Measurements from ENCODE around the gene DDX56.

The DDX56 gene, protein sequence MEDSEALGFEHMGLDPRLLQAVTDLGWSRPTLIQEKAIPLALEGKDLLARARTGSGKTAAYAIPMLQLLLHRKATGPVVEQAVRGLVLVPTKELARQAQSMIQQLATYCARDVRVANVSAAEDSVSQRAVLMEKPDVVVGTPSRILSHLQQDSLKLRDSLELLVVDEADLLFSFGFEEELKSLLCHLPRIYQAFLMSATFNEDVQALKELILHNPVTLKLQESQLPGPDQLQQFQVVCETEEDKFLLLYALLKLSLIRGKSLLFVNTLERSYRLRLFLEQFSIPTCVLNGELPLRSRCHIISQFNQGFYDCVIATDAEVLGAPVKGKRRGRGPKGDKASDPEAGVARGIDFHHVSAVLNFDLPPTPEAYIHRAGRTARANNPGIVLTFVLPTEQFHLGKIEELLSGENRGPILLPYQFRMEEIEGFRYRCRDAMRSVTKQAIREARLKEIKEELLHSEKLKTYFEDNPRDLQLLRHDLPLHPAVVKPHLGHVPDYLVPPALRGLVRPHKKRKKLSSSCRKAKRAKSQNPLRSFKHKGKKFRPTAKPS

DNA sequence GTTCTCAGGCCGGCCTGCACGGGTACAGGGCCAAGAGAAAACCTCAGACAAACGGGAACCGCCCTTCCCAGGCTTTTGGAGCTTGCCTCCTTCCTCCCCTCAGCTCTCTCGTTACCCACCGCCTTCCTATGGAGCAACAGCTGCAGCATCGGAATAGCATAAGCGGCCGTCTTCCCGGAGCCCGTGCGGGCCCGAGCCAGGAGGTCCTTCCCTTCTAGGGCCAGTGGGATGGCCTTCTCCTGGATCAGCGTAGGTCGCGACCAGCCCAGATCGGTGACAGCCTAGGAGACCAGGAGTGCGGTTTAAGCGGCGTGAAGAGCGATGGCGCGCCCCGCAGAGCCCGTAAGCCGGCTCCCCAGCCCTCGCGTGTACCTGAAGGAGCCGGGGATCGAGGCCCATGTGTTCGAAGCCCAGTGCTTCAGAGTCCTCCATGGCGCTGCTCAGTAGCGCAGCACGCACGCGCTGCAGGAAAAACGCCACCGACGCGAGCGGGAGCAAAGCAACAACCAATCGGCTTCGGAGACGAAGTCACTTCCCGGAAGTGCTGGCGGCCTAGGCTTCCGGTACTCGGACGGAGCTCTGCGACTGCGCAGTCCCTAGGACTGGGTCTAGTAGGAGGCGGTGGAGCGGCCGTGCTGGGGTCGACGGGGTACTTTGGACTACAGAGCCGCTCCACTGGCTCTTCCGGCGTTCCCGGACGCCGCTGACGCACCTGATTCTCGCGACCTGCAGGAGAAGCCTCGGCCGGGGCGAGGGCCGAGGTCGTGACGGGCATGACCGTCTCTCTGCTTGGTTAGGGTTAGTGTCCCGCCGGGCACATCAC lies at the start of gene DDX56:
TSS of gene DDX56 (minus strand) at position 445 of the 823 bp plus-strand sequence. CDS start at position 432, 13 bp downstream.
- peak; percentile 95 for DNase-seq (ENCODE audit: low spot score)

GRCh38 chr7:44622342-44623151 lies 48.8 kb upstream of the DDX56 start:
- no peak for DNase-seq (ENCODE audit: low spot score)

DNA sequence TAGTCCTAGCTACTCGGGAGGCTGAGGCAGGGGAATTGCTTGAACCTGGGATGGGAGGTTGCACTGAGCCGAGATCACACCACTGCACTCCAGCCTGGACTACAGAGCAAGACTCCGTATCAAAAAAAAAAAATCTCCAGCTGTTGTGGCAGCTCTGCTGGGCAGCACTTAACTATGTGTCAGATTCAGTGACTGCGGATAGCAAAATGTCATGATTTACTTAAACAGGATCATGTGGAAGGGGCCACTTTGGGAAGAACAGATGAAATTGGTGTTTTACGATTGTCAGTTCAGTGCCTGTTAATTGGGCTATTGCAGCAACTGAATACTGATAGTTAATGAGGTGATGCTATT lies 48.0 kb upstream of the DDX56 start:
- DNase-seq (ENCODE audit: low spot score) = no peak

GRCh38 chr7:44621034-44621749 lies 47.5 kb upstream of the DDX56 start:
- no peak for DNase-seq (ENCODE audit: low spot score)

DNA sequence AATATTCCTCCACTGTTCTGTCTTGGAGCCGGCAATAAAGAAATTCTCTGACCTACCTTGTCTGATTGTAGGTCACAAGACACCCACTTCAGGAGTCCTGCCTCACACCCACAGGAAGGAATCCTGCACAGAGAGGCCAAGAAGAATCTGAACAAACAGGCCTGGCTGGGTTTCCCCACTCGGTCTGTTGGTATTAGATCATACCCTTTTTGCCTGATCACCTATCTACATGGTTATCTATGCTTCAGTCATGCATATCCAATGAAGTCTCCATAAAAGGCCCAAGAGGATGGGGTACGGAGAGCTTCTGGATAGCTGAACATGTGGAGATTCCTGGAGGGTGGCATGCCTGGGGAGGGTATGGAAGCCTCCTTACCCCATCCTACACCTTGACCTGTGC lies 45.0 kb upstream of the DDX56 start:
- DNase-seq (ENCODE audit: low spot score) = no peak

GRCh38 chr7:44618045-44618444 lies 44.3 kb upstream of the DDX56 start:
- DNase-seq (ENCODE audit: low spot score) = no peak

GRCh38 chr7:44617225-44617890 lies 43.6 kb upstream of the DDX56 start:
- no peak for DNase-seq (ENCODE audit: low spot score)

DNA sequence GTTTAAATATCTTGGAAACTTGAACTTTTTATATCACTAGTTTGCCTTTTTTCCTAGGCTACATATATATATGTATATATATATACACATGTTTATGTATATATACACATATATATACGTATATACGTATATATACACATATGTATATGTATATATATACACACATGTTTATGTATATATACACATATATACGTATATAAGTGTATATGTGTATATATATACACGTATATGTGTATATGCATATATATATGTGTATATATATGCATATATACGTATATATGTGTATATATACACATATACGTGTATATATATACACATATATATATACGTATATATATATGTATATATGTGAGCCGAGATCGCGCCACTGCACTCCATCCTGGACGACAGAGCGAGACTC lies 42.8 kb upstream of the DDX56 start:
- no peak for DNase-seq (ENCODE audit: low spot score)

GRCh38 chr7:44615793-44616192 lies 42.1 kb upstream of the DDX56 start:
- DNase-seq (ENCODE audit: low spot score) = no peak

GRCh38 chr7:44615149-44615611 lies 41.5 kb upstream of the DDX56 start:
- no peak for DNase-seq (ENCODE audit: low spot score)

- no peak for DNase-seq (ENCODE audit: low spot score)
Measured at GRCh38 chr7:44609829-44610228, 36.1 kb upstream of the DDX56 start.

DNA sequence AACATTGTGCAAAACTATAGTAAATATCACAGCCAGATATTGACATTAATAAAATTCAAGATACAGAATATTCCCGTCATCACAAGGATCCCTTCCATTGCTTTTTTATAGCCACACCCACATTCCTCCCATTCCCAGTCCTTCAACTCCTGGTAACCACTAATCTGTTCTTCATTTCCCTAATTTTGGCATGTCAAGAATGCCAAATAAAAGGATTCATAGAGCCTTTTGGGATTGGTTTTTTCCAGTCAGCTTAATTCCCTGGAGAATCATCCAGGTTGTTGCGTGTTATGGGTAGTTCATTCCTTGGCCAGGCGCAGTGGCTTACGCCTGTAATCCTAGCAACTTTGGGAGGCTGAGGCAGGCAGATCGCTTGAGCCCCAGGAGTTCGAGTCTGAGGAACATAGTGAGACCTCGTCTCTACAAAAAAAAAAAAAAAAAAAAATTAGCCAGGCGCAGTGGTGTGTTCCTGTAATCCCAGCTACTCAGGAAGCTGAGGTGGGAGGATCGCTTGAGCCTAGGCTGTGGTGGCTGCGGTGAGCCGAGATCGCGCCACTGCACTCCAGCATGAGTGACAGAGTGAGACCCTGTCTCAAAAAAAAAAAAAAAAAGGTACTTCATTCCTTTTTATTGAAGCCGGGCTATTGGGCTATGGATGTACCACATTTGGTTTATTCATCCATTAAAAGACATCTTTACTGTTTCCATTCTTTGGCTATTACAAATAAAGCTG lies 35.4 kb upstream of the DDX56 start:
- no peak for DNase-seq (ENCODE audit: low spot score)

GRCh38 chr7:44607141-44608068 lies 33.7 kb upstream of the DDX56 start:
- DNase-seq (ENCODE audit: low spot score) = no peak

DNA sequence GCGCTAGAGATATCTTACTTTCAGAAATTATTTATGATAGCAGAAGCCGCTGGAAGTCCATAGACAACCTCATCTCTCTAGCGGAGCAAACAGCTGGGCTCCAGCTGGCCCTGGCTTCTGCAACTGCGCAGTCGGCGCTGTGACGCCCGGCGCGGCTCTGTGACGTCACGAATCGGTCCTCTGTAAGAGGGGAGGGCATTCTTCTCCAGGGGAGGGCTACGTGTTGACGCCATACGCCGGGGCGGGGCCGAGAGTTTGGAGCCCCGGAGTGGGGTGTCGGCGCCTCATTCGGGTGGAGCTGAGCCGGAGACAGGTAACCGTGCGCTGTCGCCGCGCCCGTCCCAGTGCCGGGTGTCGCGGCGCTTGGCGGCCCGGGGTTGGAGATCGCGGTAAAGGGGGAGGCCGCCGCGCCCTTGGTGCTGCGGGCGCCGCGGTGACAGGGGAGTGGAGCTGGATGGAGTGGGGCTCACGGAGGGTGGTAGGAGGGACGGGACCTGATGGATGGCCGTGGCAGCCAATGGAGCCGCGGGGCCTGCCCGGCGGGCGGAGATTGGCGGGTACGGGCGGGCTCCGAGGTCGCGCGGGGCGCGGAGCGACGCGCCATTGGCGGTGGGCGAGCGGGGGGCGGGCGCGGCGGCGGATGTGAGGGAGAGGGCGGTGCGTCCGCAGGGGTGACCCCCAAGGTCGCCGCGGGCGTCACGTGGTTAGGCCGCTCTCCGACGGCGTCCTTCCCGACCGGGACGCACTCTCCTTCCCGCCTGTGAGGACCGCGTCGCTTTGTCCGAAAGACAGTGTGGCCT lies 32.8 kb upstream of the DDX56 start, which contains the start of gene OGDH:
TSS of gene OGDH (plus strand) at position 287 of the 800 bp plus-strand sequence. CDS start 17,717 bp downstream, outside the sequence.
- DNase-seq (ENCODE audit: low spot score) = peak; percentile 100

GRCh38 chr7:44604941-44605340 lies 31.2 kb upstream of the DDX56 start:
- DNase-seq (ENCODE audit: low spot score) = no peak

DNA sequence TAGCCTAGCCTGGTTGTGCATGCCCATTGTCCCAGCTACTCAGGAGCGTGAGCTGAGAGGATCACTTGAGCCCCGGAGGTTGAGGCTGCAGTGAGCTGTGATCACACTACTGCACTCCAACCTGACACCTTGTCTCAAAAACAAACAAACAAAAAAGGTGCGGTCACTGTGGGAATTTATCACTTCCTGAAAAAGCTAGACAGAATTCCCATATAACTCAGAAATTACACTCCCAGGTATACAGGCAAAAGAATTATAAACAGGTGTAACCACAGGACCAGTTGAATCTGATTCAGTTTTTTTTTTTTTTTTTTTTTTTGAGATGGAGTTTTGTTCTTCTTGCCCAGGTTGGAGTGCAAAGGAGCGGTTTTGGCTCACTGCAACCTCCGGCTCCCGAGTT lies 29.5 kb upstream of the DDX56 start:
- no peak for DNase-seq (ENCODE audit: low spot score)

DNA sequence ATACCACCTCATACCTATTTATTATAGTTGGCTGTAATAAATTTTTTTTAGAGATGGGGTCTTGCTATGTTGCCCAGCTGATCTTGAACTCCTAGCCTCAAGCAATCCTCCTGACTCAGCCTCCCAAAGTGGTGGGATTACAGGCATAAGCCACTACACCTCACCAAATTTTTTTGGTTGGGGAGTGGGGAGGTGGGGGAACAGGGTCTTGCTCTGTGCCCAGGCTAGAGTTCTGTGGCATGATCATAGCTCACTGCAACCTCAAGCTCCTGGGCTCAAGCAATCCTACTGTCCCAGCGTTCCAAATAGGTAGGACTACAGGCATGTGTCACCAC lies 28.8 kb upstream of the DDX56 start:
- DNase-seq (ENCODE audit: low spot score) = no peak

DNA sequence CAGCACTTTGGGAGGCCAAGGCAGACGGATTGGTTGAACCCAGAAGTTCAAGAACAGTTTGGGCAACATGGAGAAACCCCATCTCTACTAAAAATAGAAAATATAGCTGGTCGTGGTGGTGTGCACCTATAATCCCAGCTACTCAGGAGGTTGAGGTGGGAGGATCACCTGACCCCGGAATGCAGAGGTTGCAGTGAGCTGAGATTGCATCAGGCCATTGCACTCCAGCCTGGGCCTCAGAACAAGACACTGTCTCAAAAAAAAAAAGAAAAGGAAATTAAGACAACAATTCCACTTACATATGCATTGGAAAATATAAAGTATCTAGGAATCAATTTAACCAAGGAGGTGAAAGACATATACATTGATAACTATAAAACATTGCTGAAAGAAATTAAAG lies 25.5 kb upstream of the DDX56 start:
- DNase-seq (ENCODE audit: low spot score) = no peak

All from D341Med (cell line).